ENCODE data around the gene PIK3CB.
"Not testable (repeated sequence)": the region's sequence is repeated elsewhere in the genome, so short reads cannot be mapped to it uniquely, and the experiment has no call there.

Gene PIK3CB

GRCh38 chr3:138732456-138732855 is 102.3 kb downstream of the PIK3CB start:
- DNase-seq, result no peak

GRCh38 chr3:138726946-138727730 is 107.6 kb downstream of the PIK3CB start:
- DNase-seq, result peak in 1 of 2 experiments; percentile 24

- not testable (repeated sequence) for DNase-seq
Measured at GRCh38 chr3:138726042-138726441, 108.7 kb downstream of the PIK3CB start.

GRCh38 chr3:138725116-138725515 is 109.6 kb downstream of the PIK3CB start:
- DNase-seq, result no peak

- no peak for DNase-seq
Measured at GRCh38 chr3:138724443-138724842, 110.3 kb downstream of the PIK3CB start.

GRCh38 chr3:138718849-138719248 is 115.9 kb downstream of the PIK3CB start:
- DNase-seq, result no peak

- DNase-seq, result no peak
Measured at GRCh38 chr3:138717348-138717747, 117.4 kb downstream of the PIK3CB start.

- DNase-seq, result no peak
Measured at GRCh38 chr3:138712086-138712485, 122.6 kb downstream of the PIK3CB start.

- no peak for DNase-seq
Measured at GRCh38 chr3:138705675-138706074, 129.1 kb downstream of the PIK3CB start.

GRCh38 chr3:138696666-138697370 is 137.9 kb downstream of the PIK3CB start:
- DNase-seq, result no peak

GRCh38 chr3:138694287-138695007 is 140.3 kb downstream of the PIK3CB start:
- no peak for DNase-seq

- DNase-seq, result peak in 1 of 2 experiments; percentile 38
Measured at GRCh38 chr3:138692152-138692551, 142.6 kb downstream of the PIK3CB start.

- DNase-seq, result no peak
Measured at GRCh38 chr3:138691351-138691750, 143.4 kb downstream of the PIK3CB start.

GRCh38 chr3:138690036-138690435 is 144.7 kb downstream of the PIK3CB start:
- DNase-seq, result no peak

- DNase-seq, result no peak
Measured at GRCh38 chr3:138688871-138689299, 145.8 kb downstream of the PIK3CB start.

GRCh38 chr3:138687236-138687635 is 147.5 kb downstream of the PIK3CB start:
- no peak for DNase-seq

GRCh38 chr3:138686771-138687221 is 147.9 kb downstream of the PIK3CB start:
- DNase-seq, result no peak

- DNase-seq, result no peak
Measured at GRCh38 chr3:138684396-138684795, 150.3 kb downstream of the PIK3CB start.

GRCh38 chr3:138682648-138683047 is 152.1 kb downstream of the PIK3CB start:
- DNase-seq, result no peak

GRCh38 chr3:138681463-138682220 is 153.1 kb downstream of the PIK3CB start:
- DNase-seq, result no peak

GRCh38 chr3:138680974-138681373 is 153.8 kb downstream of the PIK3CB start:
- not testable (repeated sequence) for DNase-seq

GRCh38 chr3:138678874-138679392 is 155.8 kb downstream of the PIK3CB start:
- no peak for DNase-seq
